Measurements from ENCODE around the gene LYPD6B.

Gene LYPD6B

GRCh38 chr2:149115781-149116180, 77.3 kb downstream of the LYPD6B start:
- Histone ChIP-seq H3K9ac (ENCODE audit: low read length) (no peak overlapping the region), H3K4me3 (ENCODE audit: low read depth, low read length) (no peak overlapping the region), H3K36me3 (ENCODE audit: control insufficient read depth, insufficient read depth, low read length) (no peaks in the 10 kb centered on the region), H3K27ac (ENCODE audit: low read depth, low read length) (no peak overlapping the region), H3K9me3 (ENCODE audit: control insufficient read depth, insufficient read depth, low read depth, low read length) (no peaks in the 10 kb centered on the region), H3K27me3 (ENCODE audit: control insufficient read depth, insufficient read depth, low read length) (no peaks in the 10 kb centered on the region), H3K4me1 (ENCODE audit: control insufficient read depth, insufficient read depth, low read length) (no peaks in the 10 kb centered on the region)

- H3K4me1 ChIP-seq (ENCODE audit: control insufficient read depth, insufficient read depth, low read length), result no peaks in the 10 kb centered on the region
- no peak overlapping the region for H3K4me3 ChIP-seq (ENCODE audit: low read depth, low read length)
- H3K36me3 ChIP-seq (ENCODE audit: control insufficient read depth, insufficient read depth, low read length), result no peaks in the 10 kb centered on the region
- H3K27ac ChIP-seq (ENCODE audit: low read depth, low read length), result no peak overlapping the region
- H3K9ac ChIP-seq (ENCODE audit: low read length), result no peak overlapping the region
- H3K27me3 ChIP-seq (ENCODE audit: control insufficient read depth, insufficient read depth, low read length), result no peaks in the 10 kb centered on the region
- no peaks in the 10 kb centered on the region for H3K9me3 ChIP-seq (ENCODE audit: control insufficient read depth, insufficient read depth, low read depth, low read length)
Observed at GRCh38 chr2:149119368-149119767, 80.9 kb downstream of the LYPD6B start.

- H3K36me3 ChIP-seq (ENCODE audit: control insufficient read depth, insufficient read depth, low read length), result no peaks in the 10 kb centered on the region
- no peaks in the 10 kb centered on the region for H3K4me1 ChIP-seq (ENCODE audit: control insufficient read depth, insufficient read depth, low read length)
- H3K4me3 ChIP-seq (ENCODE audit: low read depth, low read length), result no peak overlapping the region
- no peaks in the 10 kb centered on the region for H3K9me3 ChIP-seq (ENCODE audit: control insufficient read depth, insufficient read depth, low read depth, low read length)
- H3K27ac ChIP-seq (ENCODE audit: low read depth, low read length), result no peak overlapping the region
- H3K27me3 ChIP-seq (ENCODE audit: control insufficient read depth, insufficient read depth, low read length), result no peaks in the 10 kb centered on the region
- no peak overlapping the region for H3K9ac ChIP-seq (ENCODE audit: low read length)
Observed at GRCh38 chr2:149122516-149122915, 84.0 kb downstream of the LYPD6B start.

GRCh38 chr2:149125031-149125725, 86.7 kb downstream of the LYPD6B start:
- no peak overlapping the region for H3K27ac ChIP-seq (ENCODE audit: low read depth, low read length)
- H3K9ac ChIP-seq (ENCODE audit: low read length), result no peak overlapping the region
- H3K36me3 ChIP-seq (ENCODE audit: control insufficient read depth, insufficient read depth, low read length), result no peaks in the 10 kb centered on the region
- H3K4me1 ChIP-seq (ENCODE audit: control insufficient read depth, insufficient read depth, low read length), result no peaks in the 10 kb centered on the region
- no peak overlapping the region for H3K4me3 ChIP-seq (ENCODE audit: low read depth, low read length)
- no peaks in the 10 kb centered on the region for H3K9me3 ChIP-seq (ENCODE audit: control insufficient read depth, insufficient read depth, low read depth, low read length)
- no peaks in the 10 kb centered on the region for H3K27me3 ChIP-seq (ENCODE audit: control insufficient read depth, insufficient read depth, low read length)

GRCh38 chr2:149129433-149129832, 90.9 kb downstream of the LYPD6B start:
- no peaks in the 10 kb centered on the region for H3K36me3 ChIP-seq (ENCODE audit: control insufficient read depth, insufficient read depth, low read length)
- H3K27ac ChIP-seq (ENCODE audit: low read depth, low read length), result no peak overlapping the region
- no peaks in the 10 kb centered on the region for H3K9me3 ChIP-seq (ENCODE audit: control insufficient read depth, insufficient read depth, low read depth, low read length)
- no peak overlapping the region for H3K4me3 ChIP-seq (ENCODE audit: low read depth, low read length)
- 0 out of 2 replicates have a peak, but pooled peaks cover 3% of the 10 kb centered on the region for H3K4me1 ChIP-seq (ENCODE audit: control insufficient read depth, insufficient read depth, low read length)
- H3K27me3 ChIP-seq (ENCODE audit: control insufficient read depth, insufficient read depth, low read length), result no peaks in the 10 kb centered on the region
- H3K9ac ChIP-seq (ENCODE audit: low read length), result no peak overlapping the region

- H3K36me3 ChIP-seq (ENCODE audit: control insufficient read depth, insufficient read depth, low read length), result no peaks in the 10 kb centered on the region
- no peaks in the 10 kb centered on the region for H3K27me3 ChIP-seq (ENCODE audit: control insufficient read depth, insufficient read depth, low read length)
- H3K27ac ChIP-seq (ENCODE audit: low read depth, low read length), result no peak overlapping the region
- no peak overlapping the region for H3K4me3 ChIP-seq (ENCODE audit: low read depth, low read length)
- H3K4me1 ChIP-seq (ENCODE audit: control insufficient read depth, insufficient read depth, low read length), result 0 out of 2 replicates have a peak, but pooled peaks cover 3% of the 10 kb centered on the region
- H3K9ac ChIP-seq (ENCODE audit: low read length), result no peak overlapping the region
- H3K9me3 ChIP-seq (ENCODE audit: control insufficient read depth, insufficient read depth, low read depth, low read length), result no peaks in the 10 kb centered on the region
Observed at GRCh38 chr2:149132339-149132738, 93.8 kb downstream of the LYPD6B start.

- no peaks in the 10 kb centered on the region for H3K9me3 ChIP-seq (ENCODE audit: control insufficient read depth, insufficient read depth, low read depth, low read length)
- H3K4me1 ChIP-seq (ENCODE audit: control insufficient read depth, insufficient read depth, low read length), result 0 out of 2 replicates have a peak, but pooled peaks cover 3% of the 10 kb centered on the region
- H3K27me3 ChIP-seq (ENCODE audit: control insufficient read depth, insufficient read depth, low read length), result no peaks in the 10 kb centered on the region
- no peak overlapping the region for H3K4me3 ChIP-seq (ENCODE audit: low read depth, low read length)
- no peak overlapping the region for H3K9ac ChIP-seq (ENCODE audit: low read length)
- no peak overlapping the region for H3K27ac ChIP-seq (ENCODE audit: low read depth, low read length)
- no peaks in the 10 kb centered on the region for H3K36me3 ChIP-seq (ENCODE audit: control insufficient read depth, insufficient read depth, low read length)
Observed at GRCh38 chr2:149132901-149133300, 94.4 kb downstream of the LYPD6B start.

GRCh38 chr2:149134335-149134923, 95.9 kb downstream of the LYPD6B start:
- Histone ChIP-seq H3K4me1 (ENCODE audit: control insufficient read depth, insufficient read depth, low read length) (0 out of 2 replicates have a peak, but pooled peaks cover 3% of the 10 kb centered on the region), H3K9me3 (ENCODE audit: control insufficient read depth, insufficient read depth, low read depth, low read length) (no peaks in the 10 kb centered on the region), H3K4me3 (ENCODE audit: low read depth, low read length) (no peak overlapping the region), H3K27me3 (ENCODE audit: control insufficient read depth, insufficient read depth, low read length) (no peaks in the 10 kb centered on the region), H3K9ac (ENCODE audit: low read length) (no peak overlapping the region), H3K27ac (ENCODE audit: low read depth, low read length) (no peak overlapping the region), H3K36me3 (ENCODE audit: control insufficient read depth, insufficient read depth, low read length) (no peaks in the 10 kb centered on the region)

GRCh38 chr2:149136111-149136510, 97.6 kb downstream of the LYPD6B start:
- Histone ChIP-seq H3K27me3 (ENCODE audit: control insufficient read depth, insufficient read depth, low read length) (no peaks in the 10 kb centered on the region), H3K9me3 (ENCODE audit: control insufficient read depth, insufficient read depth, low read depth, low read length) (no peaks in the 10 kb centered on the region), H3K27ac (ENCODE audit: low read depth, low read length) (no peak overlapping the region), H3K36me3 (ENCODE audit: control insufficient read depth, insufficient read depth, low read length) (no peaks in the 10 kb centered on the region), H3K4me3 (ENCODE audit: low read depth, low read length) (no peak overlapping the region), H3K4me1 (ENCODE audit: control insufficient read depth, insufficient read depth, low read length) (0 out of 2 replicates have a peak, but pooled peaks cover 3% of the 10 kb centered on the region), H3K9ac (ENCODE audit: low read length) (no peak overlapping the region)

- H3K36me3 ChIP-seq (ENCODE audit: control insufficient read depth, insufficient read depth, low read length), result no peaks in the 10 kb centered on the region
- H3K4me3 ChIP-seq (ENCODE audit: low read depth, low read length), result no peak overlapping the region
- H3K27ac ChIP-seq (ENCODE audit: low read depth, low read length), result no peak overlapping the region
- H3K9me3 ChIP-seq (ENCODE audit: control insufficient read depth, insufficient read depth, low read depth, low read length), result no peaks in the 10 kb centered on the region
- H3K27me3 ChIP-seq (ENCODE audit: control insufficient read depth, insufficient read depth, low read length), result no peaks in the 10 kb centered on the region
- no peak overlapping the region for H3K9ac ChIP-seq (ENCODE audit: low read length)
- H3K4me1 ChIP-seq (ENCODE audit: control insufficient read depth, insufficient read depth, low read length), result no peaks in the 10 kb centered on the region; the same call in 1 of the 2 replicates
Observed at GRCh38 chr2:149141046-149141445, 102.5 kb downstream of the LYPD6B start.

- H3K9ac ChIP-seq (ENCODE audit: low read length), result no peak overlapping the region
- H3K9me3 ChIP-seq (ENCODE audit: control insufficient read depth, insufficient read depth, low read depth, low read length), result no peaks in the 10 kb centered on the region
- H3K27me3 ChIP-seq (ENCODE audit: control insufficient read depth, insufficient read depth, low read length), result no peaks in the 10 kb centered on the region
- no peaks in the 10 kb centered on the region for H3K36me3 ChIP-seq (ENCODE audit: control insufficient read depth, insufficient read depth, low read length)
- H3K27ac ChIP-seq (ENCODE audit: low read depth, low read length), result no peak overlapping the region
- H3K4me1 ChIP-seq (ENCODE audit: control insufficient read depth, insufficient read depth, low read length), result no peaks in the 10 kb centered on the region; the same call in 1 of the 2 replicates
- no peak overlapping the region for H3K4me3 ChIP-seq (ENCODE audit: low read depth, low read length)
Observed at GRCh38 chr2:149143734-149144133, 105.2 kb downstream of the LYPD6B start.

All from HUES6 (cell line).